ENCODE results near the gene ZDHHC14.
"Not testable (repeated sequence)": the region's sequence is repeated elsewhere in the genome, so short reads cannot be mapped to it uniquely, and the experiment has no call there.

ZDHHC14 gene

DNA sequence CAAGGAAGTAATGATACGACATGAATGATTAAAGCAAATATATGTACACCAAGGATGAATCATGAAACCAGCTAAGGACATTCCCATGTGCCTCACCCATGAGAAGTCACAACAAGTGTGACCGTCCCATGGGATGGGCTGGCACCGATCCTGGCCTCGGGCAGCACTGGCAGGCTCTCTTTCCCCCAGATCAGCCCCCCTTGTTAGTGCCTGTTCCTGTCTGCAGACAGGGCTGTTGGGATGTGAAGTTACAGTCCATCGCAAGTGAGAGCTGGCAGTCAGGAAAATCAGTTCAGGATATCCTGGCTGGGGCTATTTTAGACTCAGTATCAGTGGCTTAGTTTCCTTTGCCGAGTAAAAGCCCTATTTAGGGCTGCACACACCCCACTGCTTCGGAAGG is 312.9 kb downstream of the ZDHHC14 start:
- no peak overlapping the region for H3K4me3 ChIP-seq
- H3K4me2 ChIP-seq = peak overlapping the region; percentile 75
- TF ChIP-seq Cebpa-rat (IDR thresholded peaks at IDR 0.05) = no peak
- no peaks in the 10 kb centered on the region for H4K20me1 ChIP-seq
- H3K9ac ChIP-seq = no peak overlapping the region
- peaks cover 25% of the 10 kb centered on the region for H3K4me1 ChIP-seq
- no peaks in the 10 kb centered on the region for H3K9me3 ChIP-seq
- no peaks in the 10 kb centered on the region for H3K36me3 ChIP-seq
- H3K27ac ChIP-seq = peak overlapping the region; percentile 33; the same call in 1 of the 2 replicates
- no peaks in the 10 kb centered on the region for H3K27me3 ChIP-seq

DNA sequence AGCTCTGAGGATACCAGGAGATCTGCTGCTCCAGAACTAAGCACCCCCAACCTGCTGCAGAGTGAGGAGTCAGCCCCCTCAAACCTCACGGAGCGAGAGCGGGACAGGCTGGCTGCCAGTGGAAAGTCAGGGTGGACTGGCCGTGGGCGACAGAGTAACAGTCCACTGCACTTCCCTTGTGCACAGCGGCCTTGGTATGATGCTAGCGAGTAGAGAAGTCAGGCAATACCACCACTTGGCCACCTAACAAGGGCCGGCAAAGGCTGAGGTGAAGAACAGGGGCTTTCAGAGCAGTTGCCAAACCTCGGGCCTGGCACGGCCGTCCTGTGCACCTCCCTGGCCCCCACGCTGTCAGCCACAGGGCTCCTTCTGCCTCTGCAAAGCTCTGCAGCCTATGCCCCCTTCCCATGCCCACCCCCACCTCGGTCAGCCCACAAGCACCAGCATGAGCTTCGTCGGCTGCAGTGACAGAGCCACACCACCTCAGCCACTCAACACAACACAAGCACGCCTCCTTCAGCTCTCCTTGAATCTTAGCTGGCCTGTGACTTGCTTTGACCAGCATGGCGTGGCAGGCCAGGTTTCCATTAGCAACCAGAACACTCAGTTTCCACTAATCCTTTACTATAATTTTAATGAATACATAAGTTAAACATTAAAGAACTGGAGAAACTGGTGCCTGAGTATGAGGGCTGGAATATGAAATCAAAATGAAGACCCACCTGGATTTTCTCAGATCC is 314.5 kb downstream of the ZDHHC14 start:
- Histone ChIP-seq H3K9me3 (no peaks in the 10 kb centered on the region), H3K36me3 (no peaks in the 10 kb centered on the region), H4K20me1 (no peaks in the 10 kb centered on the region), H3K9ac (no peak overlapping the region), H3K4me3 (no peak overlapping the region), H3K27ac (no peak overlapping the region), H3K27me3 (no peaks in the 10 kb centered on the region), H3K4me2 (no peak overlapping the region), H3K4me1 (peaks cover 25% of the 10 kb centered on the region)
- no peak for TF ChIP-seq Cebpa-rat (IDR thresholded peaks at IDR 0.05)

GRCh38 chr6:157699777-157700636 is 319.0 kb downstream of the ZDHHC14 start:
- no peak overlapping the region for H3K9ac ChIP-seq
- no peaks in the 10 kb centered on the region for H4K20me1 ChIP-seq
- no peak overlapping the region for H3K4me2 ChIP-seq
- peaks cover 4% of the 10 kb centered on the region for H3K4me1 ChIP-seq
- no peaks in the 10 kb centered on the region for H3K9me3 ChIP-seq
- H3K27ac ChIP-seq = no peak overlapping the region
- H3K36me3 ChIP-seq = no peaks in the 10 kb centered on the region
- no peaks in the 10 kb centered on the region for H3K27me3 ChIP-seq
- no peak overlapping the region for H3K4me3 ChIP-seq
- no peak for TF ChIP-seq Cebpa-rat (IDR thresholded peaks at IDR 0.05)

DNA sequence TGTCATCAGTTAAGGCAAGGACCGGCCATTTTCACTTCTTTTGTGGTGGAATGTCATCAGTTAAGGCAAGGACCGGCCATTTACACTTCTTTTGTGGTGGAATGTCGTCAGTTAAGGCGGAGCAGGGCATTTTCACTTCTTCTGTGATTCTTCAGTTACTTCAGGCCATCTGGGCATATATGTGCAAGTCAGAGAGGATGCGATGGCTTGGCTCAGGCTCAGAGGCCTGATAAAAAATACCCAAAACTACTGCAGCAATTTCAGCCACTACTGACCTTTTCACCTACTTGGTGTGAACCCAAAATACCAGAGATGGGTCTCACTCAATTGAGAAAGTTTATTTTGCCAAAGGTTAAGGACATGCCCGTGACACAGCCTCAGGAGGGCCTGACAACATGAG is 325.4 kb downstream of the ZDHHC14 start:
- not testable (repeated sequence) for H3K9ac ChIP-seq, H3K27ac ChIP-seq, H3K4me1 ChIP-seq, H3K27me3 ChIP-seq, H3K9me3 ChIP-seq, H3K4me3 ChIP-seq, H4K20me1 ChIP-seq, H3K4me2 ChIP-seq, H3K36me3 ChIP-seq

- peaks cover 4% of the 10 kb centered on the region; the same call in 1 of the 2 replicates for H3K9me3 ChIP-seq
- H3K4me3 ChIP-seq = no peak overlapping the region
- H3K36me3 ChIP-seq = no peaks in the 10 kb centered on the region
- no peak for TF ChIP-seq Cebpa-rat (IDR thresholded peaks at IDR 0.05)
- H3K4me1 ChIP-seq = no peaks in the 10 kb centered on the region
- no peak overlapping the region for H3K4me2 ChIP-seq
- H3K27me3 ChIP-seq = no peaks in the 10 kb centered on the region
- H3K9ac ChIP-seq = no peak overlapping the region
- H4K20me1 ChIP-seq = no peaks in the 10 kb centered on the region
- no peak overlapping the region for H3K27ac ChIP-seq
These were observed 325.9 kb downstream of the ZDHHC14 start for GRCh38 chr6:157706883-157707282.

DNA sequence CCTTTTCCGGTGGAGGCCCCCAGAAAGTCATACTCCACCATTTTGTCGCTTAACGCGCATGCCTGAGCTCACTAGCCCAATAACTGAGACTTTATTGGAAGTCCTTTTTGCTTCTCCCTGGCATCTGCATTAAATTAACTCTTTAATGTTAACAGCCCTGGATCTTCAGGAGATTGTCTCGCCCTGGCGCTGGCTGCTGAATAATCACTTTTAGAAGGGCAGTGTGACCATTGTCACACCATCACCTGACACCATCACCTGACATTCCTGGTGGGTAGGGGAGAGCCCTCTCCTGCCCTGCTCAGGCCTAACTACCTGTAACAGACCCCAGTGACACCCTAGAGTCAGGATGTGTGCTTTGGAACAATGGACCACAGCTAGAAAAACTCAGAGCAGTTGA is 326.6 kb downstream of the ZDHHC14 start:
- Histone ChIP-seq H3K4me3 (no peak overlapping the region), H3K36me3 (no peaks in the 10 kb centered on the region), H3K27me3 (no peaks in the 10 kb centered on the region), H3K9ac (no peak overlapping the region), H3K27ac (no peak overlapping the region), H3K4me2 (no peak overlapping the region), H3K9me3 (peaks cover 4% of the 10 kb centered on the region; the same call in 1 of the 2 replicates), H4K20me1 (no peaks in the 10 kb centered on the region), H3K4me1 (no peaks in the 10 kb centered on the region)
- no peak for TF ChIP-seq Cebpa-rat (IDR thresholded peaks at IDR 0.05)

DNA sequence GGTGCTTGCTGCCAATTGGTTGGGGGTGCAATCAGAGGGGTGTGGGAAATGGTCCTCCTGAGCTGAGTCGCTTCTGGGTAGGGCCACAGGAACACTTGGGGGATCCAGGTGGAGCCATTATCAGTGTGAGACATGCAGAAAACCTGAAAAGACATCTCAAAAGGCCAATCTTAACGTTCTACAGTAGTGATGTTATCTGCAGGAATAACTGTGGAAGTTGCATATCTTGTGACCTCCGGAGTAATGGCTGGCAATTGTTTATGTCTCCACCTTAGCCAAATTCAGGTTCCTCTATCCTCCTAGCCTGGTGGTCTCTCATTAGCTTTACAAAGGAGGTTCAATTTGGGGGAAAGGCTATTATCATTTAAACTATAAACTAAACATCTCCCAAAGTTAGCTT is 327.2 kb downstream of the ZDHHC14 start:
- H3K9me3 ChIP-seq = peaks cover 4% of the 10 kb centered on the region; the same call in 1 of the 2 replicates
- TF ChIP-seq Cebpa-rat (IDR thresholded peaks at IDR 0.05) = no peak
- H3K4me2 ChIP-seq = no peak overlapping the region
- H3K27ac ChIP-seq = no peak overlapping the region
- no peaks in the 10 kb centered on the region for H3K27me3 ChIP-seq
- no peaks in the 10 kb centered on the region for H3K36me3 ChIP-seq
- no peak overlapping the region for H3K9ac ChIP-seq
- H3K4me1 ChIP-seq = no peaks in the 10 kb centered on the region
- no peaks in the 10 kb centered on the region for H4K20me1 ChIP-seq
- no peak overlapping the region for H3K4me3 ChIP-seq

GRCh38 chr6:157708933-157709332 is 327.9 kb downstream of the ZDHHC14 start:
- Histone ChIP-seq H3K27me3 (no peaks in the 10 kb centered on the region), H3K4me3 (no peak overlapping the region), H3K9ac (no peak overlapping the region), H4K20me1 (no peaks in the 10 kb centered on the region), H3K4me1 (no peaks in the 10 kb centered on the region), H3K36me3 (no peaks in the 10 kb centered on the region), H3K9me3 (peaks cover 4% of the 10 kb centered on the region; the same call in 1 of the 2 replicates), H3K27ac (no peak overlapping the region), H3K4me2 (no peak overlapping the region)
- no peak for TF ChIP-seq Cebpa-rat (IDR thresholded peaks at IDR 0.05)

GRCh38 chr6:157709555-157709954 is 328.6 kb downstream of the ZDHHC14 start:
- Histone ChIP-seq H3K4me1 (no peaks in the 10 kb centered on the region), H3K9ac (no peak overlapping the region), H3K9me3 (peaks cover 4% of the 10 kb centered on the region; the same call in 1 of the 2 replicates), H3K36me3 (no peaks in the 10 kb centered on the region), H3K27me3 (no peaks in the 10 kb centered on the region), H3K4me3 (no peak overlapping the region), H3K27ac (no peak overlapping the region), H3K4me2 (no peak overlapping the region), H4K20me1 (no peaks in the 10 kb centered on the region)
- no peak for TF ChIP-seq Cebpa-rat (IDR thresholded peaks at IDR 0.05)

- no peak overlapping the region for H3K4me3 ChIP-seq
- no peaks in the 10 kb centered on the region for H4K20me1 ChIP-seq
- no peak overlapping the region for H3K9ac ChIP-seq
- H3K27ac ChIP-seq = no peak overlapping the region
- H3K4me1 ChIP-seq = no peaks in the 10 kb centered on the region
- no peaks in the 10 kb centered on the region for H3K9me3 ChIP-seq
- no peaks in the 10 kb centered on the region for H3K36me3 ChIP-seq
- no peak for TF ChIP-seq Cebpa-rat (IDR thresholded peaks at IDR 0.05)
- H3K4me2 ChIP-seq = no peak overlapping the region
- H3K27me3 ChIP-seq = no peaks in the 10 kb centered on the region
These were observed 329.6 kb downstream of the ZDHHC14 start for GRCh38 chr6:157710604-157711003.
